ENCODE data around the gene CLK2. TPM values are rescaled to one million over a fixed set of nuclear protein-coding genes. Genes with fewer than 3 reads are reported as not detected.
A peak's percentile ranks its signal among the peaks of the same experiment; 100 is the strongest.

CLK2 gene
- total RNA-seq, 1 donor from 2014 or later: 19.7 TPM

GRCh38 chr1:155277902-155278688 lies 4.8 kb upstream of the CLK2 start:
- TF ChIP-seq, protein P1, sequence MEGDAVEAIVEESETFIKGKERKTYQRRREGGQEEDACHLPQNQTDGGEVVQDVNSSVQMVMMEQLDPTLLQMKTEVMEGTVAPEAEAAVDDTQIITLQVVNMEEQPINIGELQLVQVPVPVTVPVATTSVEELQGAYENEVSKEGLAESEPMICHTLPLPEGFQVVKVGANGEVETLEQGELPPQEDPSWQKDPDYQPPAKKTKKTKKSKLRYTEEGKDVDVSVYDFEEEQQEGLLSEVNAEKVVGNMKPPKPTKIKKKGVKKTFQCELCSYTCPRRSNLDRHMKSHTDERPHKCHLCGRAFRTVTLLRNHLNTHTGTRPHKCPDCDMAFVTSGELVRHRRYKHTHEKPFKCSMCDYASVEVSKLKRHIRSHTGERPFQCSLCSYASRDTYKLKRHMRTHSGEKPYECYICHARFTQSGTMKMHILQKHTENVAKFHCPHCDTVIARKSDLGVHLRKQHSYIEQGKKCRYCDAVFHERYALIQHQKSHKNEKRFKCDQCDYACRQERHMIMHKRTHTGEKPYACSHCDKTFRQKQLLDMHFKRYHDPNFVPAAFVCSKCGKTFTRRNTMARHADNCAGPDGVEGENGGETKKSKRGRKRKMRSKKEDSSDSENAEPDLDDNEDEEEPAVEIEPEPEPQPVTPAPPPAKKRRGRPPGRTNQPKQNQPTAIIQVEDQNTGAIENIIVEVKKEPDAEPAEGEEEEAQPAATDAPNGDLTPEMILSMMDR (IDR thresholded peaks at IDR 0.05; ENCODE audit: insufficient read depth, low read length, severe bottlenecking): peak; percentile 48
- DNase-seq (ENCODE audit: low read depth) (peak; percentile 32), FAIRE-seq (no peak)
- Histone ChIP-seq H3K36me3 (ENCODE audit: control insufficient read depth, insufficient read depth, low read length) (no peaks in the 10 kb centered on the region), H3K4me3 (ENCODE audit: low read depth, low read length) (peak overlapping the region; percentile 63), H3K27me3 (ENCODE audit: control insufficient read depth, insufficient read depth, low read length) (no peaks in the 10 kb centered on the region)

GRCh38 chr1:155277070-155277901 lies 4.0 kb upstream of the CLK2 start, which contains the start of gene HCN3:
Gene HCN3 (plus strand): TSS chr1:155277463. CDS start chr1:155277591, 128 bp downstream.
- TF ChIP-seq, protein P1 (IDR thresholded peaks at IDR 0.05; ENCODE audit: insufficient read depth, low read length, severe bottlenecking): peak; percentile 54
- Histone ChIP-seq H3K4me3 (ENCODE audit: low read depth, low read length) (peak within 1 kb of the TSS; percentile 63), H3K27me3 (ENCODE audit: control insufficient read depth, insufficient read depth, low read length) (no peaks in the 10 kb centered on the region), H3K36me3 (ENCODE audit: control insufficient read depth, insufficient read depth, low read length) (no peaks in the 10 kb centered on the region)
- DNase-seq (ENCODE audit: low read depth) (peak; percentile 91), FAIRE-seq (no peak)

DNA sequence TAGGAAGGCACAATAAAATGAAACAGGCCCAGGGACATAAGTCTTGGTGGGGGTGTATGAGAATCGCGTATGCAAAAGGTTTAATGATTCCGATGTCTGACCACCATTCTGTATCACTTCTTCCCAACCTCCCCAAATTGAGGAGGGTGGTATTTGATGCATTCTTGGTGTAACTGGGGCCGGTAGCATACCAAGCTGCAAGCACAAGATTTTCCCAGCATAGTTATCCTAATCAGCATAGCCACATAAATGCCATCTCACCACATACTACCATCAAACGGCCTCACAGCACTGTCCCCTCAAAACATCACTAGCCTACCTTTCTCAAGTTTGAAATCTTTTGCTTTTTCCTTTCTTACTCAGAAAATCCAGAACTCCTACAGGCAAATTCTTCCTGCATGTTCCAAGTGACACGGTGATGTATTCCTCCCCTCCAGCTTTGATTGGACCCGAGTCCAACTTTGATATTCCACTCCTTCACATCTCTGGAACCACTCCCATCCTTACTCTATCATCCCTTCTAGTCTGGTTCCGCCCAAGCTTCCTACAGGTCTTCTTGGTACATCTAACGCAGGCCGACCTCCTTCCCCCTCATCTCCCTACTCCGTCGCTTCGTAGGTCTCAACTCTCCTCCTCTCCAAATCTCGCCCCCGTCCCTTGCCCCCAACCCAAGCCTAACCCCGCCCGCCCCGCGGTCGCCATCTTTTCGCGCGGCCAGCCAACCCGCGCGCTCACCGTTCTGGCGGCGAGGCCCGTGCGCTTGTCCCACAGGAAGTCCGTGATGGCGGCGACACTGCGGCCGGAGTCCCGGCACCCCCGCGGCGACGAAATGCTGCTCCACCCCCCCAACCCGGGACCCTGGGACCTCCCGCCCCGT lies 600 bp downstream of the CLK2 start:
- Histone ChIP-seq H3K27me3 (ENCODE audit: control insufficient read depth, insufficient read depth, low read length) (no peaks in the 10 kb centered on the region), H3K36me3 (ENCODE audit: control insufficient read depth, insufficient read depth, low read length) (peaks cover 23% of the 10 kb centered on the region), H3K4me3 (ENCODE audit: low read depth, low read length) (peak overlapping the region; percentile 74)
- FAIRE-seq (no peak), DNase-seq (ENCODE audit: low read depth) (peak; percentile 47)
- TF ChIP-seq, protein P1 (IDR thresholded peaks at IDR 0.05; ENCODE audit: insufficient read depth, low read length, severe bottlenecking): no peak

GRCh38 chr1:155269381-155269780 lies 3.9 kb downstream of the CLK2 start:
- no peak for DNase-seq (ENCODE audit: low read depth)
- TF ChIP-seq, protein P1 (IDR thresholded peaks at IDR 0.05; ENCODE audit: insufficient read depth, low read length, severe bottlenecking): no peak
- Histone ChIP-seq H3K27me3 (ENCODE audit: control insufficient read depth, insufficient read depth, low read length) (no peaks in the 10 kb centered on the region), H3K4me3 (ENCODE audit: low read depth, low read length) (no peak overlapping the region), H3K36me3 (ENCODE audit: control insufficient read depth, insufficient read depth, low read length) (peaks cover 35% of the 10 kb centered on the region)
- FAIRE-seq: no peak

DNA sequence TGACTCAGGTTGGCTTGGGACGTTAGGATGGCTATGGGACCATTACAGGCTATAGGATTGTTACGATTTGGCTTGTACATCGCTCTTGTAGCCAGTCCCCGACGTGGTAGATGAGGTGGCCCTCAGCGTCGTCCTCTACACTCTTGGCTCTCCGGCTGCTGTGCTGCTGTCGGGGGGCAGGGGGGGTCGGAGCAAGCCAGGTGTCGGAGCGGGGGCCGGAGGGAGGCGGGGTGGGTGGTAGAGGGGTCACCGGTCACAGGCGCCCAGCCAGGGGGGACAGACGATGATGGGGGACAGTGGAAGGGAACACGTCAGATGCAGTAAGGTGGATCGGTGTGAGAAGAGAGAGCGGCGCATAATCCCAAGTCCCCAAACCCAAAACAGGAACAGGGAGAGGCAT lies 4.7 kb downstream of the CLK2 start:
- Histone ChIP-seq H3K36me3 (ENCODE audit: control insufficient read depth, insufficient read depth, low read length) (peaks cover 41% of the 10 kb centered on the region), H3K27me3 (ENCODE audit: control insufficient read depth, insufficient read depth, low read length) (no peaks in the 10 kb centered on the region), H3K4me3 (ENCODE audit: low read depth, low read length) (no peak overlapping the region)
- TF ChIP-seq, protein P1 (IDR thresholded peaks at IDR 0.05; ENCODE audit: insufficient read depth, low read length, severe bottlenecking): no peak
- FAIRE-seq (no peak), DNase-seq (ENCODE audit: low read depth) (no peak)
